Measurements from ENCODE around the gene MYO18B.

DNA sequence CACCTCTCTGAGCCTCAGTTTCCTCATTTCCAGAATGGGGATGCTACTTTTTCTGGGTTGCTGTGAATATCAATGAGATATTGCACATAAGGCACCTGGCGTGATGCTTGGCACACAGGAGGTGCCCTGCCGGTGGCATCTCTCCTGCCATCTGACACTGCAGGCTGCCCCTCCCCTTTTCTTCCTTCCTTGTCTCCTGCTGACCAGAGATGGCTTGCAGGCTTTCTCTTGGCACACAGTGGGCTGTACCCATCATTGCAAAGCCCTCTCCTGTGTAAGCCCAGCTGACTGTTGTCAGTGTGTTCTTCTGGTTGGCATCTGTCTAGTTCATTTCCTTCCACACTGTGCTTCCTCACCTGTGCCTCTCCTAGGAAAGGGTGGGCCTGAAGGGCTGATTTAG is 91.7 kb downstream of the MYO18B start:
- TF ChIP-seq, protein P1, sequence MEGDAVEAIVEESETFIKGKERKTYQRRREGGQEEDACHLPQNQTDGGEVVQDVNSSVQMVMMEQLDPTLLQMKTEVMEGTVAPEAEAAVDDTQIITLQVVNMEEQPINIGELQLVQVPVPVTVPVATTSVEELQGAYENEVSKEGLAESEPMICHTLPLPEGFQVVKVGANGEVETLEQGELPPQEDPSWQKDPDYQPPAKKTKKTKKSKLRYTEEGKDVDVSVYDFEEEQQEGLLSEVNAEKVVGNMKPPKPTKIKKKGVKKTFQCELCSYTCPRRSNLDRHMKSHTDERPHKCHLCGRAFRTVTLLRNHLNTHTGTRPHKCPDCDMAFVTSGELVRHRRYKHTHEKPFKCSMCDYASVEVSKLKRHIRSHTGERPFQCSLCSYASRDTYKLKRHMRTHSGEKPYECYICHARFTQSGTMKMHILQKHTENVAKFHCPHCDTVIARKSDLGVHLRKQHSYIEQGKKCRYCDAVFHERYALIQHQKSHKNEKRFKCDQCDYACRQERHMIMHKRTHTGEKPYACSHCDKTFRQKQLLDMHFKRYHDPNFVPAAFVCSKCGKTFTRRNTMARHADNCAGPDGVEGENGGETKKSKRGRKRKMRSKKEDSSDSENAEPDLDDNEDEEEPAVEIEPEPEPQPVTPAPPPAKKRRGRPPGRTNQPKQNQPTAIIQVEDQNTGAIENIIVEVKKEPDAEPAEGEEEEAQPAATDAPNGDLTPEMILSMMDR (IDR thresholded peaks at IDR 0.05; ENCODE audit: insufficient read depth, low read length, poor library complexity, severe bottlenecking) = no peak
- TF ChIP-seq EZH2phosphoT487 (conservative IDR thresholded peaks at IDR 0.05; ENCODE audit: low read length) = no peak

Measured in SU-DHL-6 (cell line).